ENCODE data around the gene ADRB1.

The ADRB1 gene

GRCh38 chr10:114094795-114095194 is 51.1 kb downstream of the ADRB1 start:
- peak; percentile 24 for ATAC-seq
- DNase-seq, result no peak

- no peak for DNase-seq
- ATAC-seq, result peak; percentile 53
Measured at GRCh38 chr10:114095559-114096337, 52.1 kb downstream of the ADRB1 start.

Measured in stimulated activated naive CD8-positive, alpha-beta T cell treated with anti-CD3 and anti-CD28 coated beads, Interleukin-15, Interleukin-2, amounts not matched to agents 100 U/mL and 50 U/mL, for 24 hours (primary cell).